HEK293 (cell line): Measurements from ENCODE around the gene RASA1.
A peak's percentile ranks its signal among the peaks of the same experiment; 100 is the strongest.

Experiments used
- CTCF ChIA-PET: fragments of 350-600 bp; formaldehyde crosslinking; extraction: SDS; loops from one replicate; lab custom pipeline; 2021; ENCODE audit warnings: antibody characterized with exemption; lab: Yijun Ruan, JAX
- POLR2A ChIA-PET: fragments of 300-600 bp; formaldehyde crosslinking; extraction: SDS; loops from one replicate; lab custom pipeline; 2020; ENCODE audit warnings: antibody characterized with exemption, inconsistent platforms; lab: Yijun Ruan, JAX
- H3K27ac ChIP-seq: fragments of 200-500 bp; sonication (Bioruptor generic); 2 replicates; pipeline ENCODE4 v1.5.1; 2014; ENCODE audit warnings: low read depth, low read length, control low read depth, inconsistent platforms; ENCODE audit errors: extremely low read depth
- H3K36me3 ChIP-seq, 2 experiments: fragments of 200-500 bp in 1 of 2; sonication (Bioruptor generic) in 1 of 2; 1 replicate in 1 of 2; 2 replicates in 1 of 2; pipeline ENCODE4 v1.5.1; 2014 to 2017; ENCODE audit warnings: inconsistent platforms in 2 of 2, low read length in 2 of 2; ENCODE audit not compliant: control insufficient read depth in 2 of 2, insufficient read depth in 1 of 2
- H3K4me1 ChIP-seq: fragments of 200-500 bp; sonication (Bioruptor generic); 2 replicates; pipeline ENCODE4 v1.5.1; 2014; ENCODE audit warnings: mild to moderate bottlenecking, low read length, inconsistent platforms; ENCODE audit not compliant: control insufficient read depth, insufficient read depth
- H3K4me3 ChIP-seq: 2 replicates; pipeline ENCODE4 v1.5.1; 2011; ENCODE audit warnings: low read depth, mild to moderate bottlenecking, control low read depth, low read length, moderate library complexity
- H3K9me3 ChIP-seq: fragments of 200-500 bp; sonication (Bioruptor generic); 2 replicates; pipeline ENCODE4 v1.5.1; 2014; ENCODE audit warnings: low read depth, low read length, inconsistent platforms; ENCODE audit not compliant: control insufficient read depth, insufficient read depth
- EGR2 ChIP-seq: fragments of 450-650 bp; formaldehyde crosslinking; IDR thresholded peaks from 2 replicates; pipeline ENCODE4 v1.5.1; 2016; ENCODE audit warnings: low read depth, missing biosample characterization, missing genetic modification characterization
- FEZF1 ChIP-seq: fragments of 450-650 bp; formaldehyde crosslinking; IDR thresholded peaks from 2 replicates; pipeline ENCODE4 v1.5.1; 2016; ENCODE audit warnings: missing biosample characterization, missing genetic modification characterization
- GLI4 ChIP-seq: fragments of 450-650 bp; formaldehyde crosslinking; IDR thresholded peaks from 2 replicates; pipeline ENCODE4 v1.5.1; 2016; ENCODE audit warnings: missing biosample characterization, missing genetic modification characterization
- HOXC10 ChIP-seq: sonication (generic); formaldehyde crosslinking; IDR thresholded peaks from 2 replicates; pipeline ENCODE4 v1.8.1; 2023; ENCODE audit warnings: mild to moderate bottlenecking, missing genetic modification reagents
- HOXD13 ChIP-seq: sonication (generic); formaldehyde crosslinking; IDR thresholded peaks from 2 replicates; pipeline ENCODE4 v1.8.0; 2022; ENCODE audit warnings: missing genetic modification reagents, borderline replicate concordance
- MZF1 ChIP-seq: fragments of 450-650 bp; formaldehyde crosslinking; IDR thresholded peaks from 2 replicates; pipeline ENCODE4 v1.5.1; 2017; ENCODE audit warnings: missing biosample characterization, missing genetic modification characterization, borderline replicate concordance
- SALL2 ChIP-seq: fragments of 450-650 bp; formaldehyde crosslinking; IDR thresholded peaks from 2 replicates; pipeline ENCODE4 v1.5.0; 2017; ENCODE audit warnings: missing biosample characterization, mild to moderate bottlenecking, missing genetic modification characterization, borderline replicate concordance
- TCF7L2 ChIP-seq: IDR thresholded peaks from 2 replicates; pipeline ENCODE4 v1.6.1; 2011; ENCODE audit warnings: low read depth, mild to moderate bottlenecking, inconsistent platforms, low read length, moderate library complexity, borderline replicate concordance
- ZBTB20 ChIP-seq: fragments of 450-650 bp; formaldehyde crosslinking; IDR thresholded peaks from 2 replicates; pipeline ENCODE4 v1.5.1; 2016; ENCODE audit warnings: missing biosample characterization, missing genetic modification characterization
- ZNF394 ChIP-seq: fragments of 450-650 bp; formaldehyde crosslinking; IDR thresholded peaks from 2 replicates; pipeline ENCODE4 v1.5.1; 2016; ENCODE audit warnings: missing biosample characterization, missing genetic modification characterization, mild to moderate bottlenecking, moderate library complexity, borderline replicate concordance
- ZNF423 ChIP-seq: fragments of 450-650 bp; formaldehyde crosslinking; IDR thresholded peaks from 2 replicates; pipeline ENCODE4 v1.5.1; 2016; ENCODE audit warnings: missing biosample characterization, missing genetic modification characterization
- ZNF426 ChIP-seq: fragments of 450-650 bp; formaldehyde crosslinking; IDR thresholded peaks from 2 replicates; pipeline ENCODE4 v1.5.1; 2017; ENCODE audit warnings: missing biosample characterization, missing genetic modification characterization, mild to moderate bottlenecking, inconsistent platforms, moderate library complexity
- ZNF473 ChIP-seq: fragments of 450-650 bp; formaldehyde crosslinking; IDR thresholded peaks from 2 replicates; pipeline ENCODE4 v1.5.1; 2017; ENCODE audit warnings: missing biosample characterization, missing genetic modification characterization
- ZNF501 ChIP-seq: fragments of 450-650 bp; formaldehyde crosslinking; IDR thresholded peaks from 2 replicates; pipeline ENCODE4 v1.5.1; 2016; ENCODE audit warnings: missing biosample characterization, missing genetic modification characterization
- ZNF510 ChIP-seq: fragments of 450-650 bp; formaldehyde crosslinking; IDR thresholded peaks from 2 replicates; pipeline ENCODE4 v1.5.1; 2018; ENCODE audit warnings: mild to moderate bottlenecking, missing genetic modification characterization, missing biosample characterization; ENCODE audit not compliant: insufficient replicate concordance
- ZNF558 ChIP-seq: fragments of 450-650 bp; formaldehyde crosslinking; IDR thresholded peaks from 2 replicates; pipeline ENCODE4 v1.5.1; 2016; ENCODE audit warnings: missing biosample characterization, missing genetic modification characterization
- ZNF560 ChIP-seq: fragments of 450-650 bp; formaldehyde crosslinking; IDR thresholded peaks from 2 replicates; pipeline ENCODE4 v1.5.1; 2017; ENCODE audit warnings: missing biosample characterization, missing genetic modification characterization, borderline replicate concordance
- ZNF610 ChIP-seq: fragments of 450-650 bp; formaldehyde crosslinking; IDR thresholded peaks from 2 replicates; pipeline ENCODE4 v1.5.1; 2016; ENCODE audit warnings: missing biosample characterization, missing genetic modification characterization, borderline replicate concordance
- ZNF623 ChIP-seq: fragments of 450-650 bp; formaldehyde crosslinking; IDR thresholded peaks from 2 replicates; pipeline ENCODE4 v1.5.1; 2016; ENCODE audit warnings: missing biosample characterization, missing genetic modification characterization
- ZNF707 ChIP-seq: fragments of 450-650 bp; formaldehyde crosslinking; IDR thresholded peaks from 2 replicates; pipeline ENCODE4 v1.5.1; 2016; ENCODE audit warnings: missing biosample characterization, missing genetic modification characterization
- ZNF747 ChIP-seq: fragments of 450-650 bp; formaldehyde crosslinking; IDR thresholded peaks from 2 replicates; pipeline ENCODE4 v1.5.1; 2016; ENCODE audit warnings: missing biosample characterization, missing genetic modification characterization
- ZSCAN30 ChIP-seq: fragments of 450-650 bp; IDR thresholded peaks from 2 replicates; pipeline ENCODE4 v1.5.1; 2018; ENCODE audit warnings: missing biosample characterization, mild to moderate bottlenecking, missing genetic modification characterization, moderate library complexity
- TF ChIP-seq, protein P1 (sequence below): fragments of 450-650 bp; formaldehyde crosslinking; conservative IDR thresholded peaks from 2 replicates; pipeline ENCODE4 v1.5.1; 2016; ENCODE audit warnings: low read depth, missing biosample characterization, missing genetic modification characterization
- TF ChIP-seq, protein P2 (sequence below): fragments of 450-650 bp; formaldehyde crosslinking; IDR thresholded peaks from 2 replicates; pipeline ENCODE4 v1.5.1; 2016; ENCODE audit warnings: missing biosample characterization, missing genetic modification characterization
- TF ChIP-seq, protein P3 (sequence below): fragments of 450-650 bp; formaldehyde crosslinking; IDR thresholded peaks from 2 replicates; pipeline ENCODE4 v1.5.1; 2017; ENCODE audit warnings: missing biosample characterization, missing genetic modification characterization
- TF ChIP-seq, protein P4 (sequence below): fragments of 450-650 bp; formaldehyde crosslinking; IDR thresholded peaks from 2 replicates; pipeline ENCODE4 v1.5.1; 2017; ENCODE audit warnings: missing biosample characterization, missing genetic modification characterization
- TF ChIP-seq, protein P5 (sequence below): fragments of 450-650 bp; formaldehyde crosslinking; IDR thresholded peaks from 2 replicates; pipeline ENCODE4 v1.5.1; 2017; ENCODE audit warnings: missing biosample characterization, missing genetic modification characterization

Gene RASA1

DNA sequence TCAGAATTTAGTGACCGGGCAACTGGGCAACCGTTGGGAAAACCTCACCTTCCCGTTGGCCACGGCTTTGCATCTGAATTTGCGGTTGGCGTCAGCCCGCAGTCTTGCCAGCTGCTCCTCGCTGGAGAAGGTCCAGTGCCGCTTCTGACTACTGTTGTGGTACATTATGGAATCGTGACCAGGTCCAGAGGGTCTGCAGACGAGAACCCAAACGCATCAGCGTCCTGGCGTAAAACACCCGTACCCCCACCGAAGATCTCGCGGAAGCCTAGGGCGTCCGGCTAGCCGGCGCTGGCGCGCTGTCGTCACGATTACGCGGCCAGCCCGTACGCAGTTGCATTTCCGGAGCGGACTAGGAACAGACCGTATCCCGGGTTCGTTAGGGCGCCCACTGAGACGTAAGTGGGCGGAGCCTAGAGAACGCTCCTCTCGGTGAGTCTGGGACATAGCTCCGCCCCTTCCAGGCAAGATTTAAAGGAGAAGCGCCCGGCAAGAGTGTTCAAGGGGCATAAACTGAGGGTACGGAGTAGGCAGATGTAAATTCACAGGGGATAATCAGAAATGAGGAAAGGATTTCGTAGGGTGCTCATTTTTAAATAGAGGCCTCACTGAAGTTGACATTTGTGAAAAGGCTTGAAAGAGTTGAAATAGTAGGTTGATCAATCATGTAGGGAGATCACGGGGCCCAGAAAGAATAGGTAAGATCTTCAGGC is 145.1 kb downstream of the RASA1 start, which contains the start of gene CCNH:
CCNH (minus strand) TSS at position 301 of the 713 bp plus-strand sequence; CDS start at position 165, 136 bp downstream.
- H3K36me3 ChIP-seq, result peaks cover 17 to 33% of the 10 kb centered on the region in 2 experiments; a peak in 2 of 3 replicates
- H3K4me3 ChIP-seq, result peak within 1 kb of the TSS; percentile 93
- ChIA-PET POLR2A (interaction anchor here (1.9 kb wide), 1 partner anchor 12 kb away, joined by 7 read pairs; no protein-coding TSS in a partner anchor), CTCF (interaction anchor here (0.6 to 1.1 kb wide), 5 partner anchors 12 to 1471 kb away, joined by 3 read pairs; no protein-coding TSS in a partner anchor)
- peak within 1 kb of the TSS; percentile 47 for H3K27ac ChIP-seq
- no peaks in the 10 kb centered on the region for H3K9me3 ChIP-seq
- peaks cover 5% of the 10 kb centered on the region; the same call in 1 of the 2 replicates for H3K4me1 ChIP-seq
- TF ChIP-seq ZNF501 (peak; percentile 73), TCF7L2 (no peak), ZNF510 (tag by site-specific recombination) (no peak), ZNF473 (tag by site-specific recombination) (no peak), ZNF707 (tag by site-specific recombination) (no peak), ZNF747 (tag by site-specific recombination) (no peak), ZBTB20 (tag by site-specific recombination) (peak; percentile 88), HOXD13 (CRISPR knock-in tag) (0 out of 2 replicates have a peak, but pooled peaks have one; percentile 62), ZSCAN30 (tag by site-specific recombination) (no peak), MZF1 (tag by site-specific recombination) (no peak; the same call in 1 of the 2 replicates), ZNF394 (tag by site-specific recombination) (peak; percentile 41; the same call in 1 of the 2 replicates), ZNF610 (tag by site-specific recombination) (peak; percentile 87; the same call in 1 of the 2 replicates), HOXC10 (CRISPR knock-in tag) (no peak), ZNF558 (no peak), EGR2 (tag by site-specific recombination) (no peak), SALL2 (no peak), FEZF1 (tag by site-specific recombination) (no peak), ZNF623 (tag by site-specific recombination) (no peak), ZNF560 (tag by site-specific recombination) (no peak), GLI4 (tag by site-specific recombination) (no peak), ZNF423 (no peak), ZNF426 (no peak)
- TF ChIP-seq, protein P1, sequence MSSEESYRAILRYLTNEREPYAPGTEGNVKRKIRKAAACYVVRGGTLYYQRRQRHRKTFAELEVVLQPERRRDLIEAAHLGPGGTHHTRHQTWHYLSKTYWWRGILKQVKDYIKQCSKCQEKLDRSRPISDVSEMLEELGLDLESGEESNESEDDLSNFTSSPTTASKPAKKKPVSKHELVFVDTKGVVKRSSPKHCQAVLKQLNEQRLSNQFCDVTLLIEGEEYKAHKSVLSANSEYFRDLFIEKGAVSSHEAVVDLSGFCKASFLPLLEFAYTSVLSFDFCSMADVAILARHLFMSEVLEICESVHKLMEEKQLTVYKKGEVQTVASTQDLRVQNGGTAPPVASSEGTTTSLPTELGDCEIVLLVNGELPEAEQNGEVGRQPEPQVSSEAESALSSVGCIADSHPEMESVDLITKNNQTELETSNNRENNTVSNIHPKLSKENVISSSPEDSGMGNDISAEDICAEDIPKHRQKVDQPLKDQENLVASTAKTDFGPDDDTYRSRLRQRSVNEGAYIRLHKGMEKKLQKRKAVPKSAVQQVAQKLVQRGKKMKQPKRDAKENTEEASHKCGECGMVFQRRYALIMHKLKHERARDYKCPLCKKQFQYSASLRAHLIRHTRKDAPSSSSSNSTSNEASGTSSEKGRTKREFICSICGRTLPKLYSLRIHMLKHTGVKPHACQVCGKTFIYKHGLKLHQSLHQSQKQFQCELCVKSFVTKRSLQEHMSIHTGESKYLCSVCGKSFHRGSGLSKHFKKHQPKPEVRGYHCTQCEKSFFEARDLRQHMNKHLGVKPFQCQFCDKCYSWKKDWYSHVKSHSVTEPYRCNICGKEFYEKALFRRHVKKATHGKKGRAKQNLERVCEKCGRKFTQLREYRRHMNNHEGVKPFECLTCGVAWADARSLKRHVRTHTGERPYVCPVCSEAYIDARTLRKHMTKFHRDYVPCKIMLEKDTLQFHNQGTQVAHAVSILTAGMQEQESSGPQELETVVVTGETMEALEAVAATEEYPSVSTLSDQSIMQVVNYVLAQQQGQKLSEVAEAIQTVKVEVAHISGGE, result peak; percentile 54
- TF ChIP-seq, protein P2, sequence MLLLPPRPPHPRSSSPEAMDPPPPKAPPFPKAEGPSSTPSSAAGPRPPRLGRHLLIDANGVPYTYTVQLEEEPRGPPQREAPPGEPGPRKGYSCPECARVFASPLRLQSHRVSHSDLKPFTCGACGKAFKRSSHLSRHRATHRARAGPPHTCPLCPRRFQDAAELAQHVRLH (tag by site-specific recombination), result 0 out of 2 replicates have a peak, but pooled peaks have one; percentile 15
- TF ChIP-seq, protein P3, sequence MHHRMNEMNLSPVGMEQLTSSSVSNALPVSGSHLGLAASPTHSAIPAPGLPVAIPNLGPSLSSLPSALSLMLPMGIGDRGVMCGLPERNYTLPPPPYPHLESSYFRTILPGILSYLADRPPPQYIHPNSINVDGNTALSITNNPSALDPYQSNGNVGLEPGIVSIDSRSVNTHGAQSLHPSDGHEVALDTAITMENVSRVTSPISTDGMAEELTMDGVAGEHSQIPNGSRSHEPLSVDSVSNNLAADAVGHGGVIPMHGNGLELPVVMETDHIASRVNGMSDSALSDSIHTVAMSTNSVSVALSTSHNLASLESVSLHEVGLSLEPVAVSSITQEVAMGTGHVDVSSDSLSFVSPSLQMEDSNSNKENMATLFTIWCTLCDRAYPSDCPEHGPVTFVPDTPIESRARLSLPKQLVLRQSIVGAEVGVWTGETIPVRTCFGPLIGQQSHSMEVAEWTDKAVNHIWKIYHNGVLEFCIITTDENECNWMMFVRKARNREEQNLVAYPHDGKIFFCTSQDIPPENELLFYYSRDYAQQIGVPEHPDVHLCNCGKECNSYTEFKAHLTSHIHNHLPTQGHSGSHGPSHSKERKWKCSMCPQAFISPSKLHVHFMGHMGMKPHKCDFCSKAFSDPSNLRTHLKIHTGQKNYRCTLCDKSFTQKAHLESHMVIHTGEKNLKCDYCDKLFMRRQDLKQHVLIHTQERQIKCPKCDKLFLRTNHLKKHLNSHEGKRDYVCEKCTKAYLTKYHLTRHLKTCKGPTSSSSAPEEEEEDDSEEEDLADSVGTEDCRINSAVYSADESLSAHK (tag by site-specific recombination), result no peak
- TF ChIP-seq, protein P4, sequence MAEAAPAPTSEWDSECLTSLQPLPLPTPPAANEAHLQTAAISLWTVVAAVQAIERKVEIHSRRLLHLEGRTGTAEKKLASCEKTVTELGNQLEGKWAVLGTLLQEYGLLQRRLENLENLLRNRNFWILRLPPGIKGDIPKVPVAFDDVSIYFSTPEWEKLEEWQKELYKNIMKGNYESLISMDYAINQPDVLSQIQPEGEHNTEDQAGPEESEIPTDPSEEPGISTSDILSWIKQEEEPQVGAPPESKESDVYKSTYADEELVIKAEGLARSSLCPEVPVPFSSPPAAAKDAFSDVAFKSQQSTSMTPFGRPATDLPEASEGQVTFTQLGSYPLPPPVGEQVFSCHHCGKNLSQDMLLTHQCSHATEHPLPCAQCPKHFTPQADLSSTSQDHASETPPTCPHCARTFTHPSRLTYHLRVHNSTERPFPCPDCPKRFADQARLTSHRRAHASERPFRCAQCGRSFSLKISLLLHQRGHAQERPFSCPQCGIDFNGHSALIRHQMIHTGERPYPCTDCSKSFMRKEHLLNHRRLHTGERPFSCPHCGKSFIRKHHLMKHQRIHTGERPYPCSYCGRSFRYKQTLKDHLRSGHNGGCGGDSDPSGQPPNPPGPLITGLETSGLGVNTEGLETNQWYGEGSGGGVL (tag by site-specific recombination), result no peak
- TF ChIP-seq, protein P5, sequence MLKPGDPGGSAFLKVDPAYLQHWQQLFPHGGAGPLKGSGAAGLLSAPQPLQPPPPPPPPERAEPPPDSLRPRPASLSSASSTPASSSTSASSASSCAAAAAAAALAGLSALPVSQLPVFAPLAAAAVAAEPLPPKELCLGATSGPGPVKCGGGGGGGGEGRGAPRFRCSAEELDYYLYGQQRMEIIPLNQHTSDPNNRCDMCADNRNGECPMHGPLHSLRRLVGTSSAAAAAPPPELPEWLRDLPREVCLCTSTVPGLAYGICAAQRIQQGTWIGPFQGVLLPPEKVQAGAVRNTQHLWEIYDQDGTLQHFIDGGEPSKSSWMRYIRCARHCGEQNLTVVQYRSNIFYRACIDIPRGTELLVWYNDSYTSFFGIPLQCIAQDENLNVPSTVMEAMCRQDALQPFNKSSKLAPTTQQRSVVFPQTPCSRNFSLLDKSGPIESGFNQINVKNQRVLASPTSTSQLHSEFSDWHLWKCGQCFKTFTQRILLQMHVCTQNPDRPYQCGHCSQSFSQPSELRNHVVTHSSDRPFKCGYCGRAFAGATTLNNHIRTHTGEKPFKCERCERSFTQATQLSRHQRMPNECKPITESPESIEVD (tag by site-specific recombination), result no peak
